ENCODE results near the gene ZNF543. TPM values are rescaled to one million over a fixed set of nuclear protein-coding genes. Genes with fewer than 3 reads are reported as not detected.

Gene ZNF543
- total and polyA plus RNA-seq, 5 donors from 2014 or later: 2.6 to 6.6 (median 4.5) TPM

DNA sequence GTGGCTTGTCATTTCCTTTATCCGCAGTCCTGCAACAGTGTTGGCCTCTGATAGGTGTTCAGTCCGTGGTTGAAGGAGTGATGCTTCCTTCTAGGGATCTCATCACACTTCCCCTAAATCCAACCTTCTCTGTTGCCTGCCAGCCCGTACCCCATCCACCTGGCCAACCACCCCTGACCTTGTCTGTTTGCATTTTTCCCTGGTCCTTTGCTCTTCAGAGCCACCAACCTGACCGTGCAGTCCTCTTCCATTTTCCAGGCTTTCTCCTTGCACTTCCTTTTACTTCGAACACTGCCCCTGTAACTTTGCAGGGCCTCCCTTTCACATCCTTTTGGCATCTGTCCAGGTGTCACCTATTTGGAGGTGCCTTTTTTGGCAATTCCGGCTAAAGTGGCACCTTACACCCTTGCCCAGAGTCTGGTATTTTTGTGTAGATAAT lies 39.3 kb upstream of the ZNF543 start:
- peaks cover 23% of the 10 kb centered on the region for H3K36me3 ChIP-seq (ENCODE audit: control insufficient read depth, insufficient read depth, low read length)
- H3K9me3 ChIP-seq (ENCODE audit: control insufficient read depth in 2 of 2, low read length in 2 of 2): no peaks in the 10 kb centered on the region
- H3K27me3 Mint-ChIP-seq: no peaks in the 10 kb centered on the region
- H3K27me3 ChIP-seq (ENCODE audit: control insufficient read depth, insufficient read depth, low read length): no peaks in the 10 kb centered on the region
- peaks cover 30% of the 10 kb centered on the region for H3K4me1 ChIP-seq (ENCODE audit: control insufficient read depth, insufficient read depth, low read length, poor library complexity, severe bottlenecking)
- DNase-seq: peak in 2 of 3 donors; percentile 27 to 46
- H3K27ac Mint-ChIP-seq: no peak overlapping the region
- H3K4me3 ChIP-seq (ENCODE audit: low read depth, low read length): peak overlapping the region; percentile 94
- H3K9me3 Mint-ChIP-seq: peaks cover 0 to 6% (median 2%) of the 10 kb centered on the region in 7 donors
- peaks cover 6 to 45% (median 28%) of the 10 kb centered on the region in 4 donors for H3K4me1 Mint-ChIP-seq
- peaks cover 28% of the 10 kb centered on the region for H3K36me3 Mint-ChIP-seq
- H3K4me3 Mint-ChIP-seq: no peak overlapping the region
- ATAC-seq (ENCODE audit: low read depth in 2 of 2): no peak
- H3K27ac ChIP-seq (ENCODE audit: insufficient read depth, low read length, poor library complexity, severe bottlenecking): peak overlapping the region; percentile 100

- Mint-ChIP-seq H3K27ac (peak overlapping the region in 2 of 3 donors; percentile 74 to 86), H3K36me3 (peaks cover 37% of the 10 kb centered on the region), H3K4me3 (no peak overlapping the region), H3K9me3 (peaks cover 0 to 15% (median 6%) of the 10 kb centered on the region in 7 donors), H3K27me3 (no peaks in the 10 kb centered on the region), H3K4me1 (peaks cover 10 to 51% (median 30%) of the 10 kb centered on the region in 4 donors)
- peak overlapping the region; percentile 100 for H3K27ac ChIP-seq (ENCODE audit: insufficient read depth, low read length, poor library complexity, severe bottlenecking)
- peaks cover 5 to 7% of the 10 kb centered on the region in 2 experiments for H3K9me3 ChIP-seq (ENCODE audit: control insufficient read depth in 2 of 2, low read length in 2 of 2)
- no peaks in the 10 kb centered on the region for H3K27me3 ChIP-seq (ENCODE audit: control insufficient read depth, insufficient read depth, low read length)
- H3K4me1 ChIP-seq (ENCODE audit: control insufficient read depth, insufficient read depth, low read length, poor library complexity, severe bottlenecking): peaks cover 30% of the 10 kb centered on the region
- no peak for ATAC-seq (ENCODE audit: low read depth in 2 of 2)
- H3K4me3 ChIP-seq (ENCODE audit: low read depth, low read length): peak overlapping the region; percentile 27
- peaks cover 33% of the 10 kb centered on the region for H3K36me3 ChIP-seq (ENCODE audit: control insufficient read depth, insufficient read depth, low read length)
- DNase-seq: no peak
These were observed 38.1 kb upstream of the ZNF543 start for GRCh38 chr19:57282011-57282643.

DNA sequence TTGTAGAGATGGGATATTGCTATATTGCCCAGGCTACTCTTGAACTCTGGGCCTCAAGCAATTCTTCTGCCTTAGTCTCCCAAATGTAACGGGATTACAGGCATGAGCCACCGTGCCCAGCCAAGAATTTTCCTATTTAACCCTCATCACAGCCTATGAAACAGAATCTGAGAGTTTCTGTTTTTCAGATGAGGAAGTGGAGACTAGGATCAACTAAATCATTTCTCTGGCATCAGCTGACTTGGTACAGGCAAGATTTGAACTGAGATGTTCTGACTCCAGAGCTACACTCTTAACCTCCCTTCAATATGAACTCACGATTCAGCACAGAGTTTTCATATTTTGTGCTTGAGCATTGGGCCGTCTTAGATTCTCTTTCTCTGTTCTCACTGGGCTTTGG lies 31.9 kb upstream of the ZNF543 start:
- no peak overlapping the region for H3K27ac ChIP-seq (ENCODE audit: insufficient read depth, low read length, poor library complexity, severe bottlenecking)
- H3K36me3 ChIP-seq (ENCODE audit: control insufficient read depth, insufficient read depth, low read length): peaks cover 96% of the 10 kb centered on the region
- Mint-ChIP-seq H3K4me3 (peak overlapping the region in 1 of 4 donors; percentile 4), H3K27me3 (no peaks in the 10 kb centered on the region), H3K27ac (no peak overlapping the region), H3K9me3 (peaks cover 0 to 58% (median 31%) of the 10 kb centered on the region in 7 donors), H3K36me3 (peaks cover 78% of the 10 kb centered on the region), H3K4me1 (peaks cover 6 to 27% (median 15%) of the 10 kb centered on the region in 4 donors)
- no peaks in the 10 kb centered on the region for H3K27me3 ChIP-seq (ENCODE audit: control insufficient read depth, insufficient read depth, low read length)
- ATAC-seq (ENCODE audit: low read depth in 2 of 2): no peak
- peaks cover 55 to 64% of the 10 kb centered on the region in 2 experiments for H3K9me3 ChIP-seq (ENCODE audit: control insufficient read depth in 2 of 2, low read length in 2 of 2)
- H3K4me3 ChIP-seq (ENCODE audit: low read depth, low read length): no peak overlapping the region
- no peak for DNase-seq
- H3K4me1 ChIP-seq (ENCODE audit: control insufficient read depth, insufficient read depth, low read length, poor library complexity, severe bottlenecking): peaks cover 2% of the 10 kb centered on the region

- Histone ChIP-seq H3K36me3 (ENCODE audit: control insufficient read depth, insufficient read depth, low read length) (peaks cover 94% of the 10 kb centered on the region), H3K27me3 (ENCODE audit: control insufficient read depth, insufficient read depth, low read length) (no peaks in the 10 kb centered on the region), H3K9me3 (ENCODE audit: control insufficient read depth in 2 of 2, low read length in 2 of 2) (peaks cover 73 to 87% of the 10 kb centered on the region in 2 experiments), H3K4me3 (ENCODE audit: low read depth, low read length) (peak overlapping the region; percentile 13), H3K27ac (ENCODE audit: insufficient read depth, low read length, poor library complexity, severe bottlenecking) (no peak overlapping the region), H3K4me1 (ENCODE audit: control insufficient read depth, insufficient read depth, low read length, poor library complexity, severe bottlenecking) (no peaks in the 10 kb centered on the region)
- ATAC-seq (ENCODE audit: low read depth in 2 of 2): no peak
- Mint-ChIP-seq H3K27ac (no peak overlapping the region), H3K27me3 (no peaks in the 10 kb centered on the region), H3K9me3 (peaks cover 4 to 82% (median 53%) of the 10 kb centered on the region in 7 donors), H3K4me3 (no peak overlapping the region), H3K36me3 (peaks cover 88% of the 10 kb centered on the region), H3K4me1 (peaks cover 0 to 9% (median 8%) of the 10 kb centered on the region in 4 donors)
- DNase-seq: no peak
These were observed 29.3 kb upstream of the ZNF543 start for GRCh38 chr19:57290970-57291369.

GRCh38 chr19:57292547-57292946 lies 27.7 kb upstream of the ZNF543 start:
- Mint-ChIP-seq H3K36me3 (peaks cover 89% of the 10 kb centered on the region), H3K4me1 (peaks cover under 1 to 7% (median 5%) of the 10 kb centered on the region in 4 donors), H3K27ac (no peak overlapping the region), H3K9me3 (peaks cover 7 to 84% (median 54%) of the 10 kb centered on the region in 7 donors), H3K4me3 (no peak overlapping the region), H3K27me3 (no peaks in the 10 kb centered on the region)
- H3K27me3 ChIP-seq (ENCODE audit: control insufficient read depth, insufficient read depth, low read length): no peaks in the 10 kb centered on the region
- DNase-seq: no peak
- peaks cover 87% of the 10 kb centered on the region for H3K36me3 ChIP-seq (ENCODE audit: control insufficient read depth, insufficient read depth, low read length)
- H3K4me3 ChIP-seq (ENCODE audit: low read depth, low read length): no peak overlapping the region
- ATAC-seq (ENCODE audit: low read depth in 2 of 2): no peak
- H3K4me1 ChIP-seq (ENCODE audit: control insufficient read depth, insufficient read depth, low read length, poor library complexity, severe bottlenecking): no peaks in the 10 kb centered on the region
- H3K27ac ChIP-seq (ENCODE audit: insufficient read depth, low read length, poor library complexity, severe bottlenecking): no peak overlapping the region
- H3K9me3 ChIP-seq (ENCODE audit: control insufficient read depth in 2 of 2, low read length in 2 of 2): peaks cover 66 to 80% of the 10 kb centered on the region in 2 experiments

DNA sequence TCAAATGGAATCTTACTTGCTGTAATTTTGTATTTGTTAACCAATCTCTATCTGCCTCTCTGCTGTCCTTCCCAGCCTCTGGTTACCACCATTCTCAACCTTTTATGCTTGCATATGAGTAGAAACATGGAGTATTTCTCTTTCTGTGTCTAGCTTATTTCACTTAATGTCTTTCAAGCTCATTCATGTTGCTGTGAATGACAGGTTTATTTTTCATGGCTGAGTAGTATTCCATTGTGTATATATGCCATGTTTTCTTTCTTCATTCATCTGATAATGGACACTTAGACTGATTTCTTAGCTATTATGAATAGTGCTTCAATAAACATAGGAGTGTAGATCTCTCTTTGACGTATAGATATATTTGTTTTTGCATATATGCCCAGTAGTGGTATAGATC lies 26.6 kb upstream of the ZNF543 start:
- Mint-ChIP-seq H3K4me1 (peaks cover 3 to 7% (median 6%) of the 10 kb centered on the region in 4 donors), H3K36me3 (peaks cover 88% of the 10 kb centered on the region), H3K4me3 (no peak overlapping the region), H3K27ac (no peak overlapping the region), H3K27me3 (no peaks in the 10 kb centered on the region), H3K9me3 (peaks cover 5 to 84% (median 58%) of the 10 kb centered on the region in 7 donors)
- H3K27me3 ChIP-seq (ENCODE audit: control insufficient read depth, insufficient read depth, low read length): no peaks in the 10 kb centered on the region
- no peak overlapping the region for H3K27ac ChIP-seq (ENCODE audit: insufficient read depth, low read length, poor library complexity, severe bottlenecking)
- DNase-seq (no peak), ATAC-seq (ENCODE audit: low read depth in 2 of 2) (no peak)
- no peaks in the 10 kb centered on the region for H3K4me1 ChIP-seq (ENCODE audit: control insufficient read depth, insufficient read depth, low read length, poor library complexity, severe bottlenecking)
- peaks cover 59 to 74% of the 10 kb centered on the region in 2 experiments for H3K9me3 ChIP-seq (ENCODE audit: control insufficient read depth in 2 of 2, low read length in 2 of 2)
- H3K4me3 ChIP-seq (ENCODE audit: low read depth, low read length): peak overlapping the region; percentile 29
- peaks cover 76% of the 10 kb centered on the region for H3K36me3 ChIP-seq (ENCODE audit: control insufficient read depth, insufficient read depth, low read length)

DNA sequence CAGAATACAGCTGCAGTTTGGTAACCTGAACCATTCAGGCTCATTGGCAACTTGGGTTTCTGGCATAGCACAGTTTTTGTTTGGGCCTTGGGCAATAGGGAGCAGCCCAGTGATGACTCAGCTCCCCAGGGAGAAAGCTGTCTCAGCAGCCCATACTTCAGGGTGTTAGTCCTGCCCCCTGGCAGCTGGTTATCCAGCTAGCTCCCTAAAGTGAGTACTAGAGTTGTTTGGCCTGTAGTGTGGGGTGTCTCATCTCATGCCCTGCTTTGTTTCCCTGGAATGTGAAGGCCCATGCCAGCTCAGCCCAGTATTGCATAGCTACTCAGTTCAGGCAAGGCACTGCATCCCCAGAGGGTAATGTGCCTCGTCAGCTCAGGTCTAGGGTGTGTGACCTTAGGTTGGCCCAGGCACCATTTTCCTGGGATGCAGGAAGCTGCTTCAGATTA lies 18.2 kb upstream of the ZNF543 start:
- no peak for DNase-seq
- Mint-ChIP-seq H3K27ac (no peak overlapping the region), H3K36me3 (peaks cover 48% of the 10 kb centered on the region), H3K27me3 (no peaks in the 10 kb centered on the region), H3K9me3 (peaks cover 0 to 30% (median 17%) of the 10 kb centered on the region in 7 donors), H3K4me1 (peaks cover 1 to 10% (median 6%) of the 10 kb centered on the region in 4 donors), H3K4me3 (no peak overlapping the region)
- H3K27ac ChIP-seq (ENCODE audit: insufficient read depth, low read length, poor library complexity, severe bottlenecking): no peak overlapping the region
- no peaks in the 10 kb centered on the region for H3K4me1 ChIP-seq (ENCODE audit: control insufficient read depth, insufficient read depth, low read length, poor library complexity, severe bottlenecking)
- no peaks in the 10 kb centered on the region for H3K27me3 ChIP-seq (ENCODE audit: control insufficient read depth, insufficient read depth, low read length)
- ATAC-seq (ENCODE audit: low read depth in 2 of 2): no peak
- H3K4me3 ChIP-seq (ENCODE audit: low read depth, low read length): no peak overlapping the region
- peaks cover 15% of the 10 kb centered on the region for H3K36me3 ChIP-seq (ENCODE audit: control insufficient read depth, insufficient read depth, low read length)
- H3K9me3 ChIP-seq (ENCODE audit: control insufficient read depth in 2 of 2, low read length in 2 of 2): peaks cover 3 to 31% of the 10 kb centered on the region in 2 experiments

Measured in CD4-positive, CD25-positive, alpha-beta regulatory T cell (primary cell).